Omental fat pad (tissue), 4 donors: ENCODE measurements around the gene CD2. TPM values are rescaled to one million over a fixed set of nuclear protein-coding genes. Genes with fewer than 3 reads are reported as not detected.

Experiments
- ATAC-seq: fragments of 150-250 bp; one replicate; pipeline ENCODE4 v1.9.1; 2016; ENCODE audit warnings: mild to moderate bottlenecking, moderate library complexity; ENCODE audit not compliant: low FRiP score
- DNase-seq: peaks from one replicate; pipeline ENCODE4 v3.0.0-alpha.2; 2019; ENCODE audit warnings: low spot score
- total RNA-seq, 4 donors: library from RNA; depleted of rRNA; stranded (reverse); fragments of >200 nt; gene quantifications; one replicate each; pipeline ENCODE4 v1.1.0, GENCODE V29; 2016
- TF ChIP-seq, protein P1 (sequence below), 3 donors: fragments of 450-650 bp; IDR thresholded peaks; one replicate each; pipeline ENCODE4 v1.5.1; 2016 to 2017; ENCODE audit warnings: antibody characterized with exemption in 3 of 3, mild to moderate bottlenecking in 3 of 3, moderate library complexity in 2 of 3

Gene CD2
- total RNA-seq, 4 donors from 2014 or later, result 1.8 to 3.4 (median 2.6) TPM

DNA sequence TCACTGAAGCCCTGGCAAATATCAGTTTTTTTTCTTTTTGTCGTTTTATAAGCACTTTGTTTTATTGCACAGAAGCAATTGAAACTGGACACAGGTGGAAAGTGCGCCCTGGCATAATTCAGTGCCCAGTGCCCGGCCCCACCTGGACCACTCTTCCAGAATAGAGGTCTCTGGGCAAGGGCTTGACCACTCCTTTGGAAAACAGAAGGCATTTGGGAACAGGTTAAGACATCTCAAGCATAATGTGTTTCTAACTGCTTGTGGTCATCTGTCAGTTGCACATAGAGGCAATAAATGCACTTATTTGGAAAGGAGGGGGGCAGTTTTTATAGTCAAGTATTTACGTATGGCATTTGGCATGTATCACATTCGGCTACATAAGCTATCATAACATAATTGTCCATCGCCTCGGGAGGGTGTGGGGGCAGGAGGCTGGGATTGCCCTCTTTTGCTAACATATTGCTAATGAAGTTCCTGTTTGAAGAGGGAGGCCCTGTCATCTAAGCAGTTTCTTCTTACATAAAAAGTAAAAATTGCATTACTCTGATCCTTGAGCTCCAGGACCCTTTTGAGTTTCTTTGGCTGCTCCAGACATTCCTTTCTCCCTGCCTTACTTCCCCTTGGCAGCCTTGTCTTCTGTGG lies 14.7 kb upstream of the CD2 start:
- ATAC-seq, result no peak
- TF ChIP-seq, protein P1, sequence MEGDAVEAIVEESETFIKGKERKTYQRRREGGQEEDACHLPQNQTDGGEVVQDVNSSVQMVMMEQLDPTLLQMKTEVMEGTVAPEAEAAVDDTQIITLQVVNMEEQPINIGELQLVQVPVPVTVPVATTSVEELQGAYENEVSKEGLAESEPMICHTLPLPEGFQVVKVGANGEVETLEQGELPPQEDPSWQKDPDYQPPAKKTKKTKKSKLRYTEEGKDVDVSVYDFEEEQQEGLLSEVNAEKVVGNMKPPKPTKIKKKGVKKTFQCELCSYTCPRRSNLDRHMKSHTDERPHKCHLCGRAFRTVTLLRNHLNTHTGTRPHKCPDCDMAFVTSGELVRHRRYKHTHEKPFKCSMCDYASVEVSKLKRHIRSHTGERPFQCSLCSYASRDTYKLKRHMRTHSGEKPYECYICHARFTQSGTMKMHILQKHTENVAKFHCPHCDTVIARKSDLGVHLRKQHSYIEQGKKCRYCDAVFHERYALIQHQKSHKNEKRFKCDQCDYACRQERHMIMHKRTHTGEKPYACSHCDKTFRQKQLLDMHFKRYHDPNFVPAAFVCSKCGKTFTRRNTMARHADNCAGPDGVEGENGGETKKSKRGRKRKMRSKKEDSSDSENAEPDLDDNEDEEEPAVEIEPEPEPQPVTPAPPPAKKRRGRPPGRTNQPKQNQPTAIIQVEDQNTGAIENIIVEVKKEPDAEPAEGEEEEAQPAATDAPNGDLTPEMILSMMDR (IDR thresholded peaks at IDR 0.05), result no peak
- DNase-seq, result no peak

DNA sequence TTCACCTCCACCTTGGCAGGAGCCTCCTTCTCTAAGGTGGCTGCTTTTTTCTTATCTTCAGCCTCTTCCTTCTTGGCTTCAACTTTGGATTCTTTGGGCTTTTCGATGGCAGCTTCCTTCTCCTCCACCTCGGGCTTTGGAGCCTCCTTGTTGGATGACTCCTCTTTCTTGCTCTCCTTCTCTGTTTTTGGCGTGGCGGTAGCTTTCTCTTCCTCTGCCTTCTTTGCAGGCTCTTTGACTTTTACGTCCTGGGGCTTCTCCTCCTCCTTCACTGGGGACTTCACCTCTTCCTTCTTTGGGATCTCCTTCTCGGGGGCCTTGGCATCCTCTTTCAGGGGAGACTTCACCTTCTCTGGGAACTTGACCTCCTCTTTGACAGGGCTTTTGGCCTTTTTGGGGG lies 13.9 kb upstream of the CD2 start:
- TF ChIP-seq, protein P1 (IDR thresholded peaks at IDR 0.05), result no peak
- ATAC-seq, result no peak

DNA sequence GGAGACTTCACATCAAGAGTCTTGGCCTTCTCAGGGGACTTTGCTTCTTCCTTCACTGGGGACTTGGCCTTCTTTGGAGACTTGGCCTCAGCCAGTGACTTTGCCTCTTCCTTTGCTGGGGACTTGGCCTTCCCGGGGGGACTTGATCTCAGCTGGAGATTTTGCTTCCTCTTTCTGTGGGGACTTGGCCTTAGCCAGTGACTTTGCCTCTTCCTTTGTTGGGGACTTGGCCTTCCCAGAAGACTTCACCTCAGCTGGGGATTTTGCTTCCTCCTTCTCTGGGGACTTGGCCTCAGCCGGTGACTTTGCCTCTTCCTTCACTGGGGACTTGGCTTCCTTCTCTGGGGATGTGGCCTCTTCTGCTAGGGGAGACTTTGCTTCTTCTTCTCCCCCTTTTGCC lies 13.5 kb upstream of the CD2 start:
- TF ChIP-seq, protein P1 (IDR thresholded peaks at IDR 0.05), result no peak
- ATAC-seq, result no peak
- DNase-seq, result no peak

More for the DNA sequence above, 13.9 kb upstream of the CD2 start:
- DNase-seq, result no peak

DNA sequence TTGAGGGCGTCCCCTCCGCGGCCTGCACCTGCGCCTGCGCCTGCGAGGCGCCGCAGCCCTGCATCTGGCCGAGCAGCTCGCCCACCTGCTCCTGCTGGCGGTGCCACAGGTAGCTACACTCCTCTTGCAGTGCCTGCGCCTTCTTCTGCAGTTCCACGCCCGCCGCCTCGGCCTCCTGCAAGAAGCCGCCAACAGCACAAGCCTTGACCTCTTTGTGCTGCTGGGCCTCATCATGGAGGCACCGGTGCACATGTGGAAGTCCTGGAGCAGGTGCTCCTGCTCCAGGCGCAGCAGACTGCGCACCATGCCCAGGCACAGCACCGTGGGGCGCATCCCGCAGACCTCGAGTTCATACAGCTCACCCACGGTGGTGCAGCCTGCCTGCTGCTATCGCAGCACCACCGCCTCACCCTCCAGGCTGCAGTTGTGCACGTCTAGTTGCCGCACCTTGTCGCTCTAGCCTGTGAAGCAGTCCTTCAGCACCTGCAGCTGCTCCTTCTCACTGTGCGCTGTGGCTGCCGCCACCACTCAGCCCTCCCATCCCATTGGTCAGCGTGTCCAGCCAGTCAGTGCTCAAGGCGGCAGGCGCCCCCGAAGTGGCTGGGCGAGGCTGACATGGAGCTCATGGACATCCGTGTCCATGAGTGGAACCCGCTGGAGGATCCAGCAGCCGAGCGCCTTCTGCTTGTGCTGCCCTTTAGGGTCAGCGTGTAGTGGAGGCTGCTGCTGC lies 12.2 kb upstream of the CD2 start:
- DNase-seq (no peak), ATAC-seq (no peak)
- TF ChIP-seq, protein P1 (IDR thresholded peaks at IDR 0.05), result no peak

DNA sequence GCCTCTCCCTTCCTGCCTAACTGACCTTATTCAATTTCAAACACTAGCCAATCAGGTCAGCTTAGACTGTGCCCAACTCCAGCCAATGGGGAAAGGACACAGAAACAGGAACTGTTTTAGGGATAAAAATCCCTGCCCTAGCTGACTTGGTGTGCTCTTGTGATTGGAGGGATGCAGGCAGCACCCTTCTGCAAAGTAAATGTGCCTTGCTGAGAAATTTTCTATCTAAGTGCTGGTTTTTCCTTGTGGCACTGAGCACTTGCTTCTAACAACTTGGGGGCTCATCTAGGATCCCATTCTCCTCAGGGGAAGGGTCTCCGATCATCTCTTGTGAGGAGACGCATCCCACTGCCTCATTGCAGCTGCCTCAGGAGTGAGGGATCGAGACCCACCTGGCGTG lies 10.7 kb upstream of the CD2 start:
- ATAC-seq, result no peak
- TF ChIP-seq, protein P1 (IDR thresholded peaks at IDR 0.05), result no peak
- DNase-seq, result no peak

DNA sequence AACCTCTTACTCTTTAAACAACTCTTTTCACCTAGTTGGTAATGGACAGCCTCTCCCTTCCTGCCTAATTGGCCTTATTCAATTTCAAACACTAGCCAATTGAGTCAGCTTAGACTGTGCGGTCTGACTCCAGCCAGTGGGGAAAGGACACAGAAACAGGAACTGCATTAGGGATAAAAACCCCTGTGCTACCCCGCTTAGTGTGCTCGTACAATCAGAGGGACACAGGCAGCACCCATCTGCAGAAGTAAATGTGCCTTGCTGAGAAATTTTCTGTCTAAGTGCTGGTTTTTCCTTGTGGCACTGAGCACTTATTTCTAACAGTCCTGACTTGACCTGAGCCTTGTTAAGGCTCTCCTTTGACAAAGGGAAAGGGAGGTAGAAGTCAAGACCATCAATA lies 6.0 kb upstream of the CD2 start:
- DNase-seq (no peak), ATAC-seq (no peak)
- TF ChIP-seq, protein P1 (IDR thresholded peaks at IDR 0.05), result no peak

DNA sequence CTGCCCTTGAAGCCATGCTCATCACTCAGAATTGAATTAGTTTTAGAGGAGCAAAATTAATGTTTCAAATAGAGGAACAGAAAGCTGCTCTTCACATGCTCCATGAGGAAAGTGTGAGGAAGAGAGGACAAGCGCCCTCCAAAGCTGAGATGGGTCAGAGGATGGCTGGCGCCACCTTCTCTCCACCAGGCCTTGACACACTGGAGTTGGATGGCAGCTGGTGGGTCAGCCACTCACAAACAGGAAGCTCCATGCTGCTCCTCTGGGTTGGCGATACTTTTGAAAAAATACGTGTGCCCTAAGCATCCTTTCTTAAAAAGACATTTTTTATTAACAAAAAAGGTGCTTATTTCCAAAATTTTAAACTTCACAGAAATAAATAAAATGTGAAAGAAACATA lies 3.1 kb upstream of the CD2 start:
- no peak for ATAC-seq
- no peak for DNase-seq
- TF ChIP-seq, protein P1 (IDR thresholded peaks at IDR 0.05), result no peak
